Measurements from ENCODE around the gene SNAPC4.
A peak's percentile ranks its signal among the peaks of the same experiment; 100 is the strongest.
"Not testable (repeated sequence)": the region's sequence is repeated elsewhere in the genome, so short reads cannot be mapped to it uniquely, and the experiment has no call there.

The SNAPC4 gene

GRCh38 chr9:136407061-136407460 lies 7.1 kb upstream of the SNAPC4 start:
- DNase-seq = not testable (repeated sequence)

- not testable (repeated sequence) for DNase-seq
Measured at GRCh38 chr9:136405904-136406303, 5.9 kb upstream of the SNAPC4 start.

- DNase-seq = no peak
Measured at GRCh38 chr9:136405481-136405880, 5.5 kb upstream of the SNAPC4 start.

GRCh38 chr9:136404801-136405136 lies 4.8 kb upstream of the SNAPC4 start:
- DNase-seq = no peak

DNA sequence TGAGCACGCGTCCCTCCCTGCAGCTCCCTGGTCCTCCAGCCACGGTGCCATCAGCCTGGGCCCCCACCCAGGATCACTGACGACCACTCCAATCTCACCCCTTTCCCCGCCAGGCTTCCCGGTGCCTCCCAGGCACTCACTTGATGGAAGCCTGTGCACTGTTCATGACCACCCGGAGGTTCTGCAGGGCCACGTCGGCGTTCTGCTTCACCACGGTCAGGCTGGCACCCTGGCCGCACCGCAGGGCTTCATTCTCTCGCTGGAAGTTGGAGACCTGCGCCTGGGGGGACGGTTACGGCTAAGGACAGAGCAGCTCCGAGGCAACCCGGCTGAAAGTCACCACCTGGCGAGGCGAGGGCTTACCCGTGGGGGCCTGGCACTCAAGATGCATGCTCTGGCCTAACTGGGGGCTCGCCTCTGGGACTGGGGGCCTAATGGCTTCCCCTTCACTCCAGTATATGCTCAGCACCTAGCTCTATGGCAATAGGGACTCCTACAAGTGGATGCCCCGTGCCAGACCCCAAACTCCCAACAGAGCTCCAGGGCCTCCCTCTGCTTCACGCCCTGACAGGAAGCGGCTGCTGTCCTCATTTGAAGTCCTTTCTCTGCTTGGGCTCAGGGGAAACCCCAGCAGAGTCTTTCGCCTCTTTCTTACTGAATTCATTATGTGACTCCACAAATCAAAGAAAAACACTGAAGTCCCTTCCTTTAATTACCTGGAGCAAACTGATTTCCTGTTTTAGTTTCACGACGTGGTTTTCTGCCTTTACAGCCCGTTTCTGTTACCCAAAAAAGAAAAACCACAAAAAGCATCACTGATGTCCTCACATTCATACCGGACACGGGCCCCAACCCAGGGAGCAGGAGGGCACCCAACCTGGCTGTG lies 4.2 kb upstream of the SNAPC4 start:
- no peak for DNase-seq

- DNase-seq = no peak
Measured at GRCh38 chr9:136403538-136403914, 3.6 kb upstream of the SNAPC4 start.

- no peak for DNase-seq
Measured at GRCh38 chr9:136402067-136402466, 2.1 kb upstream of the SNAPC4 start.

DNA sequence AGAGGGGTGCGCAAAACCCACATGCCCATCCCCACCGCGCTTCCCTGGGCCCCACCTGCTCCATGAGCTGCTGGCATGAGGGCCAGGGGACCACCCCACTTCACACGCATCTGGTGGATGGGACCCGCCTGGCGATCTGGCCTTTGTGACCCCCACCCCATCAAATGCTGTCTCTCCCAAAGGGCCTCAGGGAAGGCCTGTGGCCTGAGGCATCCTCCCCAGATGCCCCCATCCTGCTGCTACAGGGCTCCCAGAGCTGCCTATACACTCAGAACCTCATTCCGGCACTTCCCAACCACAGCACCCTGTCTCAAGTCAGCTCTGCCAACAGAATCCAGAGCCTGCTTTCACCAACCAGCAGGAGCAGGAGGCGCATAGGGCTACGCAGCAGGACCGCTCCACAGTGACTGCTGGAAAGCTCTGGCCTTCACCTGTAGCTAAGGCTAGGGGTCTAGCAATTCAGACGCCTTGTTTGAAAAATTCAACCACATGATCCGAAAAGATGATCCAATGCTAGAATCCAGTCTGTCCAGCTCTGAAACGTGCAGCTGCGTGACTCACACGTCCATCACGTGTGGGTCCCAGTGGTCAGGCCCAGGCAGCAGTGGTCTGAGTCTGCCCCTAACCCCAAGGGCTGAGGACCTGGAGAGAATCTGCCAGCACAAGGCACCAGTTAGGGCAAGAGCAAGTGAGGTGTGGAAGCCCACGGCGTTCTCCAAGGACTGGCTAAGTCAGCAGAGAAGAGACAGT lies 1.4 kb upstream of the SNAPC4 start:
- DNase-seq = no peak

- peak; percentile 18 for DNase-seq
Measured at GRCh38 chr9:136399176-136400037, 563 bp downstream of the SNAPC4 start.

DNA sequence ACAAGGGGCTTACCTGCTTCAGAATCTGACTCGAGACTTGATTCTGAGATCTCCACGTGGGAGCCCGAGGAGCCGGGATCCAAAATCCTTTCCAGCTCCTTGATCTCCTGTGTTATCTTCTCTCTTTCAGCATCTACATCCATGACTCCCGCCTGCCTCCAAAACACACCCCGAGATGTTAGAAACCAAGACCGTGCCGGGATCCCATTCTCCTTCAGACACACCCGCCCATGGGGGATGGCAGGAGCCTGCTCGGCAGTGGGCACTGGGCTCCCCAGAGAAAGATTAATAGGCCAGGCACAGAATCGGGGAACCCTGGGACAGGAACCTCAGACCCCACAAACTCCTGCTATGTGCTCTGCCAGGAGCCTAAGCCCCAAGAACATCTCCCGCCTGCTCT lies 1.7 kb downstream of the SNAPC4 start:
- no peak for DNase-seq

DNA sequence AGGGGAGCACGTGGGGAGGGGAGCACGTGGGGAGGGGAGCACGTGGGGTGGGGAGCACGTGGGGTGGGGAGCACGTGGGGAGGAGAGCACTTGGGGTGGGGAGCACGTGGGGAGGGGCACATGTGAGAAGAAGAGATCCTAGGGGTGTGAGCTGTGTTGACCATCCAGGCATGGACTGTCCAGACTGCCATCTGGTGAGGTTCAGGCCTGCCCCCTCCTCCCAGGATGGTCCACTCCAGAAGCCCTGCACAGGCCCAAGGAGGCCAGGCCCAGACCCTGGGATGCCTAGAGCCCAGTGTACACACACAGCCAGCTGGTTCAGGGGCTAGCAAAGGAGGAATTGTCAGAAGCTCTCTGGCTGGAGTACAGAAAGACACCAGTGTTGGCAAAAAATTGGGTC lies 2.3 kb downstream of the SNAPC4 start:
- DNase-seq = no peak

DNA sequence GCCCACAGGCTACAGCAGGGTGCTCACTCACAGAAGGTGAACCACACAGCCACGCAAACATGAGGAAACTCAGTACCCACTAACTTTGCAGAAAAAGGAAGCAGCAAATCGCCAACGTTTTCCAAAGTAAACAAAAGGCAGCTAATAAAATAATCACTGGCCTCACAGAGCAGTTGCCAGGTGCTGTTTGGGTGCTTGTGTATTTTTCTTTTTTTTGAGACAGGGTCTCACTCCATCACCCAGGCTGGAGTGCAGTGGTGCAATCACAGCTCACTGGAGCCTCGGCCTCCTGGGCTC lies 3.8 kb downstream of the SNAPC4 start:
- no peak for DNase-seq

DNA sequence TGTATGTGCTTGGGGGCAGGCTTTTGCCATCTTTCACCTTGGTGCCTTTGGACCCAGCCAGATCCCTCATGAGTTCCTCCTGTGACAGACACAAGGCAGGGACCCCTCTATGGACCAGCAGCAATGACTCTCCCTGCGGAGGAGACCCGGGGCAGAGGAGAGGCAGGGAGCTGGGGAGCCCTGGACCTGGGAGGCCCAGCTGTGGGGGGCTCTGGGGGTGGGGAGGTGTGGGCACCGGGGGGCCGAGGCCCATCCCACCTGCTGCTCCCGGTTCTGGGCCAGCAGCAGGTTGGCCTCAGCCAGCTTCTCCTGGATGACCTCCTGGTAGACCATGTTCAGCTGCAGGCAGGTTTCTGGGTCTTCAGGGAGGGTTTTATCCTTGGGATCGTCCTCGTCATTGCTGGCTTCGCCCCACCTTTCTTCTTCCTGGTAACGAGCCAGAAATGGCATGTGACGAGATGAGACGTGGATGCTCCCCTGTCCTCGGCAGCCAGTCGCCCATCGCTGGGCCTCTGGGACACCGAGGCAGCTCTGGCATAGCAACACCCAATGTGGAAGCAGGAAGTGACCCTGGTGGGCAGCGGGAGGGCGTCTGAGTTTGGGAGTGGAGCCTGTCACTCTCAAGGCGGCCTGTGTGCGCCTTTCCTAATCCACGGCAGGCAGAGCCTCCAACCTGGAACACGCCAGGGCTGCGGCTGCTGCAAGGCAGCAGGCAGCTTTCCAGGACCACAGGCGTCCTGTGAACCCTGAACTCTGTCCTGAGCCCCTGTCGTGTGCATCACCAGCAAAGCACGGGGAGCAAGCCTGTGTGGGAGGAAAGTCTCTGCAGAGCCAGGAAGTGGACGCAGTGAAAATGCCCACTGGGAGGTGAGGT lies 4.4 kb downstream of the SNAPC4 start:
- DNase-seq = no peak

DNA sequence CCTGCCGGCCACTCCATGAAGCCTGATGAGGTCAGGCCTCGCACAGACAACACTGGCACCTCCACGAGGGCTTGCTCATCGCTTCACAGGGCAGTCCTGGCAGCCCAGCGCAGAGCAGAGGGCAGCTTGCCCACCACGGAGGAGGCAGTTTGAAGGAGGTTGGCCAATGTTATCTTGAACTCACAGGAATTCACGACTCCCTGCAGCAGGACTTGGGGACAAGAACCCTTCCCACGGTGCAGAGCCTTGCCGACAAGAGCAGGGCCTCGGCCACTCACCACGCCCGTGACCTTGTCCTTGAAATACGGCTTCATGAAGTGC lies 5.0 kb downstream of the SNAPC4 start:
- DNase-seq = no peak

DNA sequence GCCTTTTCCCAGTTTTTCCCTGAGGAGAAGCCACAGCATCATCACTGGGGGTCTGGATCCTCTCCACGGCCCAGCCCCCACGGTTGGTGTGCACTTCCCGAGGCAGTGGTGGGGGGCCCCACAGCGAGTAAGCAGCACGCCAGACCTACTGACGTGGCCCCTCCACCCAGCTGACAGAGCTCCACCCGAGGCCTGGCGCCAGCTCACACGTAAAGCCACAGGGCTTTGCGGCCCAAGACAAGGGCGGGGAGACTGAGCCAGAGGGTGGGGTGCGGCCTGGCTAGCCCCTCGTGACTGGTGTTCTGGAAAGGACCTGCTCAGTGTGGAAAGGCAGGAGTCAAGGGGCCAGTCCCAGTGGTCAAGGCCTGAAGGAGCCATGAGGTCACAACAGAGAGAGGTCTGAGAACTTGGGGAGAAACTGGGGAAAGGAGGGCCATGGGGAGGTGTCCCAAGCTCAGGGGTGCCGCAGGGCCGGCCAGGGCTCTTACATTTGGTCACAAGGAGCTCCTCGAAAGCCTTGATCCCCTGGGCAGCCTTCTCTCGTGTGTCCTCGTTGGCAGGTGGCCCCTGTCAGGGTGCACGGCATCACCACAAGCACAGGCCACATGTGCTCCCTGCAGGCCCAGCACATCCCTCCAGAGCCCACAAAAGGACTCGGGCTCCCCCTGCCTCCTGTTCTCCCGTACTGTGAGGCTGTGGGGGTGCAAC lies 5.5 kb downstream of the SNAPC4 start:
- no peak for DNase-seq

GRCh38 chr9:136393531-136393930 lies 6.4 kb downstream of the SNAPC4 start:
- no peak for DNase-seq

DNA sequence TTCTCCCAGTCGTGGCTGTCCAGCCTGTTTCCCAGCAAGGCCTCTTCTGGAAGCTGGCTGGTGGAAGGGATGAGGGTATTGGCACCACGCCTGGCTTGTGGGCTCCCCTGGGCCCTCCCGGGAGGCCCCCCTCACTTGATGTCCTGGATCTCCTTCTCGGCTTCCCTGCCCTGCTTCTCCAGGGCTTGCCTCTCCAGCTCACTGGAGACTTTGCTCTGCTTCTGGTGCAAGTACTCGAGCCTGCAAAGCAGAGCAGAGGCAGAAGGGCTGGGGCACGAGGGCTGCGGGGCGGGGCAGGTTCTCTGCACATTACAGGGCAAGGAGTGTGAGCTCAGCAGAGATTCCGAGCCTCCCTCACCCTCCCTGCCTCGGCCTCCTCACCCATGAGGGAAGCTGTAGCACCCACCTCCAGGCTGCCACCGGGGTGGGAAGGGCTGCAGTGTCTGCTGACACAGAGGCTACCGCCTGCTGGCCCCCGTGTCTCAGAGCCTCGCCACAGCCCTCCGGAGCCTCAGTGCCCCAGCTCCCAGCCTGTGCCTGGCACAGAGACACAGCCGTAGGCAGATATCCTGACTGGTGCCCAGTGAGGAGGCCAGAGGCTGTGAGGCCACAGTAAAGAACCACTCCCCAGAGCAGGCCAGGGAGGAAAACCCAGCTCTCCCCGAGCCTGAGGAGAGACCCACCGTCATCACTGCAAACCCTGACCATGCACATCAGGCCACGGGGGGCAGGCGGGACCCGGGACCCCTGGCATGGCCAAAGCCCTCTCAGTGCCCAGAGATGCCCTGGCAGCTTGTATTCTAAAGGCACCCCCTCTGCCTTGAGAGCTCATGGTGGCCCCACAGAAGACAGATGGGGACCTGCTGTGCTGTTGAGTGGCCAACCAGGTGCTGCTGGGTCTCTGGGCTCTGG lies 7.2 kb downstream of the SNAPC4 start:
- no peak for DNase-seq

- no peak for DNase-seq
Measured at GRCh38 chr9:136391737-136392537, 8.0 kb downstream of the SNAPC4 start.

- no peak for DNase-seq
Measured at GRCh38 chr9:136389396-136389795, 10.6 kb downstream of the SNAPC4 start.

- DNase-seq = no peak
Measured at GRCh38 chr9:136387217-136387616, 12.8 kb downstream of the SNAPC4 start.
